GM18909 (cell line): ENCODE data around the gene CHL1.

ENCODE experiments used
- ATAC-seq: cut with Tn5 transposase; IDR thresholded peaks from one replicate; pipeline ENCODE4 v1.9.1; 2021; ENCODE audit warnings: mild to moderate bottlenecking; ENCODE audit not compliant: unreplicated experiment, poor library complexity

CHL1 gene

DNA sequence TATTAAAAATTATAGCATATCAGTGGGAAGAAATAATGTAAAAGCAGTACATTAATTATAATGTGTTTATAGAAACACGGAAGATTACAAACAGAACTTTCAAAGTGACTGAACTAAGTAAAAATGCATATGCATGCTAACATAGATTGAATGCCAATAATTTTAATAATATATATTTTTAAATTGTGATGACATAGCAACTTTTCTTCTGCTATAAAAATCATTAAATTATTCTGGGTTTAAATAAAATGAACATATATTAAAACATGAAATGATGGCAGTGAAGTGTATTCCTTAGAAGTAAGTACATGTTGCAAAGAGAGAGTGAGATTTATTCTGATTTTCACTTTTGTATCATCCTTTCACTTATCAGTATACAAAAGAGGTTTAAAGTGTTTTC, 128.9 kb downstream of the CHL1 start:
- ATAC-seq, result no peak

DNA sequence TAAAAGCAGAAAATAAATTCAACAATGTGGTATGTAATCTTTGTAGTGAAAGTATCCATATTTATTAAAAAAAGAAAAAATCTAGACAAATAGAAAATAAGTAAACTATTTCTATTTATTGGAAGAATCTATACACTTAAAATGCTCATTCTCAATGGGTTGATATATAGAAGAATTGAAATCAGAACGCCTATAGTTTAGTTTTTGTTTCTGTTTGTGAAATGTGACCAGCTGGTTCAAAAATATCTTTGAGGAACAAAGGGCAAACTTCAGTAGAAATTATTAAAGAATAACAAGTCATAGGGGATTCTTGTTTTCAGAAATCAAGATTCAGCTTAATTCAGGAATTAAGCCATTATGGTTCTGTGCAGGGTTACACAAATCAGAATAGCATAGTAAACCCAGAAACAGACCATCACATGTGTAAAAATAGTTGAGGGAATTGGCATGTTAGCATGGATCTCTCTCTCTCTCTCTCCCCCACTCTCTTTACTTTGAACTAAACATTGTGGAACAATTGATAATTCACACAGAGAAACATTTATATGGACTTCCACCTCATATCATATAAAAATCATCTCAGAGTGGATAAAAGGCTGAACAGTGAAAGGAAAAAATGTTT, 134.0 kb downstream of the CHL1 start:
- ATAC-seq, result no peak

DNA sequence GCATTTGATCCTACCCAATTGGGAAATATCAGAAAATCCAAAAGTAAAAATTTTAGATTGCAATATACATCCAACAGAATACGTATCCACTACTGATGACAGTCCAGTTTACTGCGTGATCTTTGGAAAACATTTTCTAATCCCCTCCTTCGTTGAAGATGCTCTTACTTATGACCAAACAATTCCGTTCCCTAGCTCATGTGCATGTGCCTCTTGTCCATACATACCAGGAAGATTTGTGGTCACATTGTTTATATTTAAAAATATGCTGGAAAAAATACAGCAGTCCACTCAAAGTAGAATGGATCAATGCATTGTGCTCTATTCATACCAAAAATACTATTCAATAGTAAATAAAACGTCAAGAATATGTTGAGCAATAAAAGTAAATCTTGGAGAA, 135.3 kb downstream of the CHL1 start:
- no peak for ATAC-seq

DNA sequence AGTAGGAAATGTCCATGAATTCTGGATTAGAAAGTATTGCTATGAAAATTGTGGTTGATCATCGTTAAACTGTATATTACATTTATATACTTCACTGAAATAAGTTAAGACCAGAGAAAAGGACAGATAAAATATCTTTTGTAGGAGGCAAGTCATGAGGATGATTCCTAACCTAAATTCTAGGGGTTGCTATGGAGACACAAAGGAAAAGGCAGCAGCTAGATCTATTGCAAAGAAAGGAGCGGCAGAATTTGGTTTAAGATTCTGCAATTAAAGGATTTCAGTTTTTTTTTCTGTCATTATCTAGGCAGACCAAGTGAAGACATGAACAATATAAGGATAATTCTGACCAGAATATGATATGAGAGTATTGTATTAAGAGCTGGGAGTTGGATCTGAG, 136.1 kb downstream of the CHL1 start:
- ATAC-seq, result no peak

DNA sequence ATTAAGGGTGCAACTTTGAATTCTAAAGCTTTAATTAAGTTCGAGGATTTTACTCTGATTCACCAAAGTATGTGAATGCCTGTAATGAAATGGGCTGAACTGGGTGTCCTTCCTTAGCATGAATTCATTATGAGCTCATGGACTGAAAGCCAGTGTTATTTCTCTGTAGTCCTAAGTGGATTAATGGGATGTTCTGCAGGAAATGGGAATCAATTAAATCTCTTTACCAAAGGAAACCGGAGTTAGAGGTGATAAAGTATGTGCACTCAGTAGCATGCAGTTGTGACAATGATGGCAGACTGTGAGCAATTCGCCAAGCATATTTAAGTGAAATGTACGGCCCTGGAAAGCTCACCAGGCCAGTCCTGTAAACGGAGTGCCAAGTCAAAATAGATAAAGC, 138.7 kb downstream of the CHL1 start:
- ATAC-seq, result no peak

DNA sequence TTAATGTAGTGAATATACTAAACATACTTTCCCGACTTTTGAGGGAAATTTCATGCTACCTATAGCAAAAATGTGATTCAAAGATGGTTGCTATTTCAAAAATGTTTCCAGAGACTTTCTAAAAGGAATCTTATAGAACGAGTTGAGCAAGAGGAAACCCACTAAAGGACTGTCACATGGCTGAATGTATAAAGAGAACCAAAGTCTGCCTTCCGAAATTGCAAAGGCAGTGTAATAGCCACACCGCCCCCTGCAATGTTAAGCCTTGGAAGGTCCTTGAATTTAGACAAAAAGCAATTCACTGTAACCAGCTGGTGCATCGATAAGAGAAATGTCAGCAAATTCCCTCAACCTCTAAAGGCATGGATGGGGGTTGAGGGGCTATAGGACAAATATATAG, 142.8 kb downstream of the CHL1 start:
- no peak for ATAC-seq

DNA sequence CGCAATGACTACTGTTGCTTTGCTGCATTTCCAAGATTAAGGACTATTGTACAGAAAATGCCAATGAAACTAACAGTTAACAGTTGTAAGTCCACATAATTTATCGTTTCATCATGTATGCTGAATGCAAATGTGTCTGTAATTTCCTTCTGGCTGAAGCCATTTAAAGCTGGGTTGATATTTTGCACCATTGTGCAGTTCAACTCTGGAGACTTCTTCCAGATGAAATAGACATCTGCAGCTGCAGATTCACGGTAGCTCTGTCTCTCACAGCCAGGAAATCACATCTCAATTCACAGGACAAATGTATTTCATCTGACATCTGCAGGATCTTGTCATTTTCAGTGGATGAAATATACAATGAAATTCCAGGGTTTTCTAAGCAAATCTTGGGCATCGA, 145.4 kb downstream of the CHL1 start:
- no peak for ATAC-seq

DNA sequence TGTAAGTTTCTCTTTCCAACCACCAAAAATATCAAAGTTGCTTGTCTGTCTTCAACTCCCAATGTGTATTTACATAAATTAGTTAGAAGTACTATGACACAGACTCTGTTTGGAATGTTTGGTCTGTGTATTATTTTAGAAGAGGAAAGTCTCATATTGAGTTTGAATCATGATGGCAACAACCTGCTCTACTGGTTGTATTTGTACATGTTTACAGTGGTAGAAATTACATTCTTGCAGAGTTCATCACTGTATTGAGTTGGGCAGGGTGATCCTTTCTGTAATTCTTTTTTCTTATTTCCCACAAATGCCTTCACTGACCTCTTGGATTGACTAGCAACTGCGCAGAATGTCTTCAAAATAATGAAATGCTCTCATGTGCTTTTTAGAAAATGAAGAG, 149.6 kb downstream of the CHL1 start:
- no peak for ATAC-seq

DNA sequence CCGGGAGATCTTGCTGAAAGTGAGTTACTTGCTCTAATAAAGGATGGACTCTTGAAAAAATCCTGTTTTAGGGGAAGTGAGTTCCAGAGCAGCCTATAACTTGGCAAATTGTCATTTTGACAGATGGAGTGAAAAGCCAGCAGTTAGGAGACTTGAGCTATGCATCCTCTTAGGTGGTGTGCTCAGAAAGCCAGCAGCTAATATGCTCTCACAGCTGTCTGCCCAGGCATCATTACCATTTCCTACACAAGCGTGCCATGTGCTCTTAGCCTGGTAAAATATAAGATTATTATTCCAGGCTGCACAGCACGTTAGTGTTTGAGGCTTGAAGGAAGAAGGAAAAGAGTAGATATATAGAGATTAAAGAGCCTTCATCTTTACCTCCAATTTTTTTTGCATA, 151.0 kb downstream of the CHL1 start:
- no peak for ATAC-seq

DNA sequence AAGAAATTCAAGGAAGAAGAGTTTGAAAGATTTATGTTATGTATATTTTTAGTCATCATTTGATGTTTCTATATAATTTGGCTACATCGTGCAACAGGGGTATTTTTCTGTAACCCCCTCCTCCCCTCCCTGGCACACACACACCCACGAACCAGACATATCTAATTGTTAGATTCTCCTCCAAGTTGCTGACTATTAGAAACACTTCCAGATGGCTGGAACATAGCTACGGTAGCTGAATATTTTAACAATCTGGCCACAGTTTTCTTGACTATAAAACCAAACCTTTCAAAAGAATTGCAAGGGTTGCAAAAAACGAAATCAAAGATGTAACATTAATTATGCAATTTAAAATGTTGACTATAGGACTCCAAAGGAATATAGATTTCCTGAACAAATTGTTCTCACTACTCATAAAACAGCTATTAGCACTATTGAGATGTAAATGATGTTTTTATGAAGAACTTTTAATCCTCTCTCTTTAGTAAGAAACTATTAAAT, 154.4 kb downstream of the CHL1 start:
- no peak for ATAC-seq

DNA sequence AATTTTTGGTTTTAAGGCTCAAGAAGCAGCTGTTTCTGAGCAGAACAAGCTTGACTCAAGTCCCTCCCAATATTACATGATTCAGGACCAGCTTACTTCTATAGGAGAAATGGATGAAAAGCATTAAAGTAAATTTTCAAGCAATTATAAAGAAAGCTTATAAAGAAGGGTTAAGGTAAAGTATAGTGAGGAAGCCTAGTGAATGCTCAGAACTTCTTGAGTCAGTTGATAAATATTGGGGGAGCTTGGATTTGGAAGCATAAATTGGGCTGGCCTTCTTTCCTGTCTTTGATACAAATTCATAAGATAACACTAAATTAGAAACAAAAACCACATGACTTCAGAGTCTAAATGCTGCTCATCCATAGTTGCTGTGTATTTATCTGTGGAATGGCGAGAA, 156.0 kb downstream of the CHL1 start:
- ATAC-seq, result no peak

DNA sequence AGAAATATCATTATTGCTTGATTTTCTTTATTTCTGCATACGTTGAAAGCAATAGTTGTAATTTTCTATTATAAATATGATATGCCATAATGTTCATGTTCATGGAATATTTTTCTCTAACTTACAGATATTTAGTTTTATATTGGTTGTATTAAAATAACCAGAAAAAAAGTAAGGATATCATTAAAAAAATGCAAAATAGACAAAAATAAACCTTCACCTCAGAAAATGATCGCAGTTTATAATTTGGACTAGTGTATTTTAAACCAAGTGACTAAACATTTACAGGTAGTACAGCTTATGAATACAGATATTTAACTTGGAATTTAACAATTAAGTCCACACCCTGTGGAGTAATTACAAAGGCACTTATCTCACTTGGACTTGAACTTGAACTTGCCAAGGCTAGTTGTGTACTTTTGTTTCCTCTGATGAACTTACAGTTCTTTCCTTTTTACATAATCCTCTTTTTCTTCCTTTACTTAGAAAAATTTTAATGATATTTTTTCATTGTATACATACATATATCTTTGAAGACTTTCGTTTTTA, 156.7 kb downstream of the CHL1 start:
- ATAC-seq, result no peak

DNA sequence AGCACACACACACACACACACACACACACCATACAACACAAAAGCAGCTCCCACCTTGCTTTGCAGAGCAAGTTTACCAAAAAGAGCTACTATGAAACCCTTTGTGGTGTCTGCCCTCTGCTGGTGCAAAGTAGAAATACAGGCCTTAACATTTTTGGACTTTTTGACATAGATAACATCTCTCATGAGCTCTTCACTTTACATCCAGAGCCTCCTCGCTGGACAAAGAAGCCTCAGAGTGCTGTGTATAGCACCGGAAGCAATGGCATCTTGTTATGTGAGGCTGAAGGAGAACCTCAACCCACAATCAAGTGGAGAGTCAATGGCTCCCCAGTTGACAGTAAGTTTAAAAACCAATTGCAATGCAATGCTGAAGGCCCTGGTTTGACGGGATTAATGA, 157.9 kb downstream of the CHL1 start:
- peak; percentile 66 for ATAC-seq

DNA sequence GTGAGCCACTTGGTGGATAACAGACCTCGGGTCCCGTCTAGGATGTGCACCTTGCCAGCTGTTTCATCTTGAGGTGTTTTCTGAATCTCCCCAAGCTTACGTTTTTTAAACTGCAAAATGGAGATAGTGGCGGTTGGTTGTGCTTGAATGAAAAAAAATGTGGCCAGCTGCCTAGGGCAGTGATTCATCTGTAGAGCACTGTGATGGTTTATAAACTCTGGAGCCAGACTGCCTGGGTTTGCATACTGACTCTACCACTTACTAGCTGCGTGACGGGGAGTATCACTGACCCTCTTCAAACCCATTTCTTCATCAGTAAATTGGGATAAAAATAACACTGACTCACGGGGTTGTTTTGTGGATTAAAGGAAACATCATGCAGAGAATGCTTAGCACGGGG, 159.1 kb downstream of the CHL1 start:
- peak; percentile 43 for ATAC-seq

DNA sequence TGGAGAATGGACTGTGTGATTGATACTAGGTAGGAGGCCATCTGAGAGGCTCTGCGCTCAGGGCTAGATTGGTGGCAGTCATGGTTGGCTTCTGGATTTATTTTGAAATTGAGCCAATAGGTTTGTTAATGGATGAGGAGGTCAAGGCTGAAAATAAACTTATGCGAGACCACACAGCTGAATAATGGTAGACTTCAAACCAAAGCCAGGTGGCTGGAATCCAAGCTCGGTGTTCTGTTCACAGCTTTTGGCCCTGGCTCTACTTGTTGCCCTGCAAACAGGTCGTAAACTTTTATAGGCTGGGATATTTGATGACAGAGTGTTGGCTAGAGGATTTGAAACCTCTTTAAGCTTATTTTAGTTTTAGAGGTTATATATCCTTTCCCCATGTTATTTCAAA, 160.4 kb downstream of the CHL1 start:
- ATAC-seq, result no peak

DNA sequence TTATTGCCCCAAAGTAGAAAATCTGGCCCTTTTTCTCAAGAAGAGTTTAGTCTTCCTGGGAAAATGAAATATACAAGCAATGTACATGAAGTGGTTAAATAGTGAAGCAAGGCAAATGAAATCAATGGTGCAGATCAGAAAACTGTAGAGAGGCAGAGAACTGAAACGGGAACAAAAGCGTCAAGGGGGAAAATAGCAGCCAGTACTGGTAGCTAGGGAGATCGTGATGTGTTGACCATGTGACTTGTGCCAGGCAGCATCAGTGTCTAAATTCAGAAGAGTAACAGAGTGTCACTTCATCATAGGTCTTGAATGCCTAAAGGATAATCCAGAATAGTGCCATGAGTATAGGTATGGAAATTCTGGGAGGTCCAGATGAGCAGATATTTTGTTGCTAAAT, 163.1 kb downstream of the CHL1 start:
- peak; percentile 70 for ATAC-seq

DNA sequence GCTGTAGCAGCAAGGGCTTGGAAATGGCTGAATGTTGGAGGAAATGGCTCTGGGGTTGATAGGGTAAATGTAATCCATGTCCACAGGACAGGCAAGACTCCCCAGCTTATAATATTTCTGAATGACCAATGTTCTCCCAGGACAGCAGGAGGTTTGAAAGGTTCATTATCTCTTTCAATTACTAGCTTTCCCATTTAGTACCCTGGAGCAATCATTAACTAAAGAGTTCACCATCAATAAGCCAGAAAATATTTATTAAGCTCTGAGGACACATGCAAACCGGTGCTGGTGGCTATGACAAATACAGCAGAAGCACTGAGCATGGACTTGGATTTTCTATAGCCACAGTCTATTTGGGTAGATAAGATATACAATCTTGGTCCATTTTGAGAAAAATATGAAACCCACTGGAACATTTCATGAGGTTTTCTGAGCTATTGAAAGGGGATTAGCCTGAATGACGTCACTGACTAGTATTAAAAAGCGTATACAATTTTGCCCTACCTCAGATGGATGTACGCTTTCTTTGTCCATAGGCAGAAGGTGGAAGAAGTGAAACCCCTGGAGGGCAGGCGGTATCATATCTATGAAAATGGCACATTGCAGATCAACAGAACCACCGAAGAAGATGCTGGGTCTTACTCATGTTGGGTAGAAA, 166.2 kb downstream of the CHL1 start:
- ATAC-seq, result no peak

DNA sequence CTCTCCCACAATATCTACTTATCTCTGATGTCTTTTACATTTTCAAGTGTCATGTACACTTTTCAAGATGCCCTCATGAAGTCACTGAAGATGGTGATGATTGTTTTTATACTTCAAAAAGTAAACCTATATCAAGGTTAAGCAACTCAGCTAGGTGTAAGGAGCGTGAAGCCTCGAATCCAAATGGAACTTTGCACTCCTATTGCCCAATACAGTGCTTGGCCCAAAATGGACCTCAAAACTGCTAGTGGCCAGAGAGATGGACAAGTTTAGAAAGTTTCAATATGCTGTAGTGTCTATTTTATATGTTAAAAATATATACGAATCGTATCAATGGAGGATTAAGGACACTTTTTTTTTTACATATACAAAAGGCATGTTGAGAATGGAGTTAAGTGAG, 167.7 kb downstream of the CHL1 start:
- no peak for ATAC-seq

DNA sequence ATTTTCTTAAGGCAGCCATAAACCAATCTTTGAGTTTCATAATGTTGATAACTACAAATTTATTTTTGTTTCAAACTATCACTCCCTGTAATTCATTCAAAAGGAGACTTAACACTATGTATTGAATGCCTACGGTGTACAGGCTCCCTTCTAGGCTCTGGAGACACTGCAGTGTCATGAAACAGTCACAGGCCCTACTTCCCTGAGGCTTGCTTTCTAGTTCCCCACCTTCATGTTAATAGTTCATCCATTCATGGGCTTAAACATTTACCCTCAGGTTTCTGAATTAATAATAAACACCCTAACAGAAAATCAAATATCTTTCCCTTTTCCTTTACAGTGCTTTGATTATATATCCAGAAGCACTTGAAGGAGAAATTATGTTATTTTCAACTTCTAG, 168.7 kb downstream of the CHL1 start:
- ATAC-seq, result peak; percentile 83

DNA sequence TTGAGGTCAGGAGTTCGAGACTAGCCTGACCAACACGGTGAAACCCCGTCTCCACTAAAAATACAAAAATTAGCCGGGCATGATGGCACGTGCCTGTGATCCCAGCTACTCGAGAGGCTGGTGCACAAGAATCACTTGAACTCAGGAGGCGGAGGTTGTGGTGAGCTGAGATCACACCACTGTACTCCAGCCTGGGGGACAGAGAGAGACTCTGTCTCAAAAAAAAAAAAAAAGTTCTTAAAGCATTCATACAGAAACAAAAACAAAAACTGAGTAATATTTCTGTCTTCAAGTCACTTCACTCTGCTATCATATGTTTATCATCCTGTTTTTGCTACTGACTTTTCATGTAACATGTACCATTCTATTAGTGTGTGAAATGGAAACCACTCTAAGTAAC, 169.7 kb downstream of the CHL1 start:
- peak; percentile 67 for ATAC-seq

DNA sequence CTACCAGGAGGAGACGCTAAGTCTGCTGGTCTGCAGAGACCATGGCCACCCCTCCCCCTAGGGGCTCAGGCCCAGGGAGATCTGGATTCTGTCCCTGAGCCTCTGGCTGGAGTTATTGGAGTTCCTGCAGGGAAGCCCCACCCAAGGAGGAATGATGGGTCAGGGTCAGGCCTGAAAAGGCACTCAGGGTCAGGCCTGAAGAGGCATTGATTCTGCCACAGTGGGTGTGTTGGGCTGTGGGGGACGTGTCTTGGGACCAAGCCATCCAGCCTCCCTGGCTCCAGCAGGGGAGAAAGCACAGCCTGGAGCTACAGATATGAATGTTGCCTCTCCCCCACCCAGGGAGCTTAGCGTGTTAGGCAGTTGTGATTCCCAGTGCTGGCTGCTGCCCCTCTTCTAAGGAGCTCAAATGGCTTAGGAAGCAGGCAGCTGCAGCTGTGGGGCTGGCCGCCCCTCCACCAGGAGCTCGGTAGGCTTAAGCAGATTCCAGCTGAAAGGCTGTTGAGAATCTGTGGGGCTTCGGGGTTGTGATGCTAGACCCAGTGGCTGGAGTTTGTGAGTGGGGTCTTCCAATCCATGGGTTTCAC, 176.7 kb downstream of the CHL1 start:
- ATAC-seq, result no peak

DNA sequence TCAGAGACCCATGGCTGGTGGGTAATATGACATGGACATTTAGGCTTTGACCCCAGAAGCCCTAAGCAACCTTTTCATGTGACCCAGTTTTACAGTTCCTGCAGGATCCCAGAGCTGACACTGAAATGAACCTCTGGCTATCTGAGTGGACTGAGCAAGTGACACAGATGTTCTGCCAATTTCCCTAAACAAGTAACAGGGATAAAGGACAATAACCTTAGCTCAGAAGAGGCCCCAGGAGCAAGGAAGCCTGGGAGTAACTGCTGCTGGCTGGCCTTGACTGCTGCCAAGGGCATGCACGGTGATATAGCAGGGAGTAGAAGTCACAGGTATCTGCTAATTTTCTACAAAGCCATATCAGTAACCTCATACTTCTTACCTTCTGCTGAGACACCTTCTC, 177.9 kb downstream of the CHL1 start:
- no peak for ATAC-seq
